Activated CD4-positive, CD25-positive, alpha-beta regulatory T cell treated with anti-CD3 and anti-CD28 coated beads, Interleukin-2, amount 50 U/mL, for 24 hours (primary cell): Measurements from ENCODE around the gene FANCI.

ENCODE experiments used
- ATAC-seq, 2 donors: fragments of 150-1000 bp; cut with Tn5 transposase; one replicate each; pipeline ENCODE4 v1.10.0; 2021; ENCODE audit warnings: mild to moderate bottlenecking in 1 of 2, moderate library complexity in 1 of 2

The FANCI gene

GRCh38 chr15:89363133-89363532 lies 119.4 kb downstream of the FANCI start:
- no peak for ATAC-seq

GRCh38 chr15:89363770-89364169 lies 120.0 kb downstream of the FANCI start:
- ATAC-seq = no peak

- ATAC-seq = no peak
These were observed 120.6 kb downstream of the FANCI start for GRCh38 chr15:89364341-89364740.

- no peak for ATAC-seq
These were observed 121.1 kb downstream of the FANCI start for GRCh38 chr15:89364741-89365450.

GRCh38 chr15:89365462-89366065 lies 121.8 kb downstream of the FANCI start:
- no peak for ATAC-seq
